A549 treated with GW870086 at 1 μM for 4 hours (cell line): ENCODE results near the gene A2M. TPM values are rescaled to one million over a fixed set of nuclear protein-coding genes. Genes with fewer than 3 reads are reported as not detected.

ENCODE experiments used
- total RNA-seq: library from RNA; stranded (reverse); fragments of 200-300 nt; extraction: Qiagen RNA extraction; gene quantifications from 5 replicates; pipeline ENCODE4 v1.2.3, GENCODE V29; 2022; ENCODE audit warnings: low read depth

Gene A2M
- 0.09 to 0.22 TPM (median 0.17 TPM) in 3 of 5 replicates, not detected in the others for total RNA-seq

GRCh38 chr12:9115731-9116559, at the start of gene A2M:
Gene A2M (minus strand): TSS chr12:9115919. CDS start chr12:9115849, 70 bp downstream.

Other genes starting within 250 kb of the A2M start
- 6.9 to 12.3 TPM (median 9.3 TPM) in 5 replicates for gene PHC1, start 201.4 kb downstream of the A2M start, total RNA-seq
- 142 to 158 TPM (median 143 TPM) in 5 replicates for gene M6PR, start 166.3 kb downstream of the A2M start, total RNA-seq
- 1.1 to 2.6 TPM (median 1.5 TPM) in 5 replicates for gene KLRG1, start 126.4 kb downstream of the A2M start, total RNA-seq
- not detected in 5 replicates for gene PZP, start 92.5 kb upstream of the A2M start, total RNA-seq